GM23338 (cell line): ENCODE data around the gene DGKB.

ENCODE experiments used
- EZH2 ChIP-seq: fragments of 200-600 bp; sonication (generic); IDR thresholded peaks from one replicate; pipeline ENCODE4 v1.8.0; 2017; ENCODE audit warnings: antibody characterized with exemption, mild to moderate bottlenecking, low read depth; ENCODE audit not compliant: unreplicated experiment
- EZH2phosphoT487 ChIP-seq: fragments of 200-600 bp; sonication (generic); IDR thresholded peaks from one replicate; pipeline ENCODE4 v1.8.1; 2018; ENCODE audit warnings: antibody characterized with exemption; ENCODE audit not compliant: unreplicated experiment
- TF ChIP-seq, protein P1 (sequence below), 2 experiments: fragments of 200-600 bp in 1 of 2; sonication (generic) in 1 of 2; conservative IDR thresholded peaks; 2 replicates each; pipeline versions ENCODE4 v1.5.1 to v1.6.1; 2016 to 2017; ENCODE audit warnings: antibody characterized with exemption in 2 of 2, low read depth in 2 of 2, mild to moderate bottlenecking in 2 of 2, moderate library complexity in 1 of 2
- TF ChIP-seq, protein P2 (sequence below): IDR thresholded peaks from one replicate; pipeline ENCODE4 v1.6.1; 2018; ENCODE audit warnings: antibody characterized with exemption; ENCODE audit not compliant: unreplicated experiment

DNA sequence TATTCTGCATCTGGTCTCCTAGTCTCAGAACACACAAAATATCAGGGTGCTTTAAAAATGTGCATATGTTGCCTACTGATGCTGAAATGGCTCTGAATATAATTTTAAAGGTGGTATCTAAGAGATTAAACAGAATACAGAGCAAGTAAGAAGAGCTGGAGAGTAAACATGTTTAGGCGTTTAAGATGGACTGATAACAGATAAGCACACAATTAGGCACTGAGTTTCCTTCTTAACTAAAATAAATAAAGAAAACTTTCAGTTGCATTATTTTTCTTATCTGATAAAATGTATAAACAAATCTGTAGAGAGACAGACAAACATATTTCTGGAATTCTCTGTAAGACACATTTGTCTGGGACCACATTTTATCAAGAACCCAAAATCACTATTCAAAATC, 35.6 kb upstream of the DGKB start:
- TF ChIP-seq, protein P1, sequence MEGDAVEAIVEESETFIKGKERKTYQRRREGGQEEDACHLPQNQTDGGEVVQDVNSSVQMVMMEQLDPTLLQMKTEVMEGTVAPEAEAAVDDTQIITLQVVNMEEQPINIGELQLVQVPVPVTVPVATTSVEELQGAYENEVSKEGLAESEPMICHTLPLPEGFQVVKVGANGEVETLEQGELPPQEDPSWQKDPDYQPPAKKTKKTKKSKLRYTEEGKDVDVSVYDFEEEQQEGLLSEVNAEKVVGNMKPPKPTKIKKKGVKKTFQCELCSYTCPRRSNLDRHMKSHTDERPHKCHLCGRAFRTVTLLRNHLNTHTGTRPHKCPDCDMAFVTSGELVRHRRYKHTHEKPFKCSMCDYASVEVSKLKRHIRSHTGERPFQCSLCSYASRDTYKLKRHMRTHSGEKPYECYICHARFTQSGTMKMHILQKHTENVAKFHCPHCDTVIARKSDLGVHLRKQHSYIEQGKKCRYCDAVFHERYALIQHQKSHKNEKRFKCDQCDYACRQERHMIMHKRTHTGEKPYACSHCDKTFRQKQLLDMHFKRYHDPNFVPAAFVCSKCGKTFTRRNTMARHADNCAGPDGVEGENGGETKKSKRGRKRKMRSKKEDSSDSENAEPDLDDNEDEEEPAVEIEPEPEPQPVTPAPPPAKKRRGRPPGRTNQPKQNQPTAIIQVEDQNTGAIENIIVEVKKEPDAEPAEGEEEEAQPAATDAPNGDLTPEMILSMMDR (conservative IDR thresholded peaks at IDR 0.05; ENCODE audit: low read depth in 2 of 2), result no peak
- TF ChIP-seq EZH2 (no peak), EZH2phosphoT487 (no peak)
- TF ChIP-seq, protein P2, sequence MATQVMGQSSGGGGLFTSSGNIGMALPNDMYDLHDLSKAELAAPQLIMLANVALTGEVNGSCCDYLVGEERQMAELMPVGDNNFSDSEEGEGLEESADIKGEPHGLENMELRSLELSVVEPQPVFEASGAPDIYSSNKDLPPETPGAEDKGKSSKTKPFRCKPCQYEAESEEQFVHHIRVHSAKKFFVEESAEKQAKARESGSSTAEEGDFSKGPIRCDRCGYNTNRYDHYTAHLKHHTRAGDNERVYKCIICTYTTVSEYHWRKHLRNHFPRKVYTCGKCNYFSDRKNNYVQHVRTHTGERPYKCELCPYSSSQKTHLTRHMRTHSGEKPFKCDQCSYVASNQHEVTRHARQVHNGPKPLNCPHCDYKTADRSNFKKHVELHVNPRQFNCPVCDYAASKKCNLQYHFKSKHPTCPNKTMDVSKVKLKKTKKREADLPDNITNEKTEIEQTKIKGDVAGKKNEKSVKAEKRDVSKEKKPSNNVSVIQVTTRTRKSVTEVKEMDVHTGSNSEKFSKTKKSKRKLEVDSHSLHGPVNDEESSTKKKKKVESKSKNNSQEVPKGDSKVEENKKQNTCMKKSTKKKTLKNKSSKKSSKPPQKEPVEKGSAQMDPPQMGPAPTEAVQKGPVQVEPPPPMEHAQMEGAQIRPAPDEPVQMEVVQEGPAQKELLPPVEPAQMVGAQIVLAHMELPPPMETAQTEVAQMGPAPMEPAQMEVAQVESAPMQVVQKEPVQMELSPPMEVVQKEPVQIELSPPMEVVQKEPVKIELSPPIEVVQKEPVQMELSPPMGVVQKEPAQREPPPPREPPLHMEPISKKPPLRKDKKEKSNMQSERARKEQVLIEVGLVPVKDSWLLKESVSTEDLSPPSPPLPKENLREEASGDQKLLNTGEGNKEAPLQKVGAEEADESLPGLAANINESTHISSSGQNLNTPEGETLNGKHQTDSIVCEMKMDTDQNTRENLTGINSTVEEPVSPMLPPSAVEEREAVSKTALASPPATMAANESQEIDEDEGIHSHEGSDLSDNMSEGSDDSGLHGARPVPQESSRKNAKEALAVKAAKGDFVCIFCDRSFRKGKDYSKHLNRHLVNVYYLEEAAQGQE, result no peak
